ENCODE results near the gene MEX3D.

The MEX3D gene

DNA sequence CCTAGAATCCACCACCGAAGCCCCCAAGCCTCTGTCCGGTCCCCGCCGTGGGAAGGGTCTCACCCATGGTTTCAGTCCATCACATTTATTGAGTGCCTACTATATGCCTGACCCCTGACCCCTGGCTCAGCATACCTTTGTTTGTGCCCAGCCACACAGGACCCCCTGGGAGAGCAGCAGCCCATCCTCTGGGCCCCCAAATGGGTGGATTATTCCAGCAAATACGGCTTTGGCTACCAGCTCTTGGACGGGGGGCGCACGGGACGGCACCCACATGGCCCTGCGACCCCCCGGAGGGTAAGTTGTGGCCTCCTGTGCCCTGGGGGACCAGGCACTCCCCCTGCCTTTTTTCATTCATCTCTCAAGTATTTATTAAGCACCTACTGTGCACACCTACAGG is 36.5 kb downstream of the MEX3D start:
- TF ChIP-seq FOXM1 (IDR thresholded peaks at IDR 0.05; ENCODE audit: borderline replicate concordance, low read depth) = no peak
- no peak for TF ChIP-seq YY1 (IDR thresholded peaks at IDR 0.05; ENCODE audit: low read depth)
- TF ChIP-seq CEBPB (IDR thresholded peaks at IDR 0.05) = no peak

DNA sequence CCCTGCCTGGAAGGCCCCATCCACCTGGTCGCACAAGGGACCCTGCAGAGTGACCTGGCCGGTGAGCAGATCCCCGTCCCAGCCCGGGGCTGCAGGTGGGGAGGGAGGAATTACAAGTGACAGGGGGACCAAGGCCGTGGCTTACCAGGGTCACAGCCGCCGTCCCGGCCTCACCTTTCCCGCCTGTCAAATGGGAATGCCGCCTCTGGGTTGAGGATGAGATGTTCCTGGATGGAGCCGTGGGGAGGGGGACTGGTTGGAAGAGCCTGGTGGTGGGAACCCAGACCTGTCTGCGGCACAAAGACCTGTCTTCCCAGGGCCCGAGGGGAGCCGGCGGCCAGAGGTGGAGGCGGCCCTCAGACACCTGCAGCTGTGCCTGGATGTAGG is 38.7 kb downstream of the MEX3D start:
- TF ChIP-seq EGR1 (IDR thresholded peaks at IDR 0.05) (no peak), RAD21 (IDR thresholded peaks at IDR 0.05; ENCODE audit: low read depth) (no peak), CREB1 (IDR thresholded peaks at IDR 0.05; ENCODE audit: low read depth) (no peak), TEAD4 (IDR thresholded peaks at IDR 0.05) (no peak), ZBTB7A (IDR thresholded peaks at IDR 0.05; ENCODE audit: low read depth) (no peak), EP300 (IDR thresholded peaks at IDR 0.05; ENCODE audit: borderline replicate concordance) (no peak), TAF1 (IDR thresholded peaks at IDR 0.05; ENCODE audit: low read depth) (no peak)
- TF ChIP-seq, protein P1, sequence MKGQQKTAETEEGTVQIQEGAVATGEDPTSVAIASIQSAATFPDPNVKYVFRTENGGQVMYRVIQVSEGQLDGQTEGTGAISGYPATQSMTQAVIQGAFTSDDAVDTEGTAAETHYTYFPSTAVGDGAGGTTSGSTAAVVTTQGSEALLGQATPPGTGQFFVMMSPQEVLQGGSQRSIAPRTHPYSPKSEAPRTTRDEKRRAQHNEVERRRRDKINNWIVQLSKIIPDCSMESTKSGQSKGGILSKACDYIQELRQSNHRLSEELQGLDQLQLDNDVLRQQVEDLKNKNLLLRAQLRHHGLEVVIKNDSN (IDR thresholded peaks at IDR 0.05) = no peak

DNA sequence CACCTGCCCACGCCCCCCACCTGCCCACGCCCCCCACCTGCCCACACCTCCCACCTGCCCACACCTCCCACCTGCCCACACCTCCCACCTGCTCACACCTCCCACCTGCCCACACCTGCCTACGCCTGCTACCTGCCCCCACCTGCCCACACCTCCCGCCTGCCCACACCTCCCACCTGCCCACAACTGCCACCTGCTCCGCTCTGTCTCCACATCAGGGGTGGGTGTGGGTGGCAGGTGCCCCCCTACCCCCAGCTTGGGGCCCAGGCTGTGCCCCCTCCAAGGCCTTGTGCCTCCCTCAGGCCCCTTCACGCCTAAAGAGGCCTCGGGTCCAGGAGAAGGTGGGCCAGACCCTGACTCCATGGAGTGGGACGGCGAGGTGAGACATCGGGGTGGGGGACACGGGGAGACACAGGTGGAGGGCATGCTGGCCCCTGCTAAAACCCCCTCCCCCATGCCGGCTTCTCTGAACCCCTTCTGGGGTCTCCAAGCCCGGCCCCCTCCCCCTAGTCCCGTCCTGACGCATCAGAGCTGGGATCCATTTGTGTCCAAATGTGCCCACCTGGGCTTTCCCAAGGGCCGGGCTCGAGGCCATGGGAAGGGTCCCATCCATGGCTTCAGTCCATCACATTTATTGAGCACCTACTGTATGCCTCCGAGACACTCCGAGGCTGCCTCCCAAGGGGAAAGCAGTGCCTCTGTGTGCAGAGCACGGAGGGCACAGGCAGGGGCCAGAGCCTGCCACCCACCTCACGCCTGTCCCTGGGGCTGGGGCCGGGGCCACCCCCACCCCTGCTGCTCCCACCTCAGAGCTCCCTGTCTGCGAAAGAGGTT is 39.3 kb downstream of the MEX3D start:
- no peak for TF ChIP-seq YY1 (IDR thresholded peaks at IDR 0.05; ENCODE audit: low read depth)
- no peak for TF ChIP-seq RAD21 (IDR thresholded peaks at IDR 0.05; ENCODE audit: low read depth)
- no peak for TF ChIP-seq CREB1 (IDR thresholded peaks at IDR 0.05; ENCODE audit: low read depth)
- TF ChIP-seq, protein P2, sequence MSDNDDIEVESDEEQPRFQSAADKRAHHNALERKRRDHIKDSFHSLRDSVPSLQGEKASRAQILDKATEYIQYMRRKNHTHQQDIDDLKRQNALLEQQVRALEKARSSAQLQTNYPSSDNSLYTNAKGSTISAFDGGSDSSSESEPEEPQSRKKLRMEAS (IDR thresholded peaks at IDR 0.05) = no peak
- TF ChIP-seq, protein P1 (IDR thresholded peaks at IDR 0.05) = no peak
- no peak for TF ChIP-seq EGR1 (IDR thresholded peaks at IDR 0.05)
- TF ChIP-seq, protein P3, sequence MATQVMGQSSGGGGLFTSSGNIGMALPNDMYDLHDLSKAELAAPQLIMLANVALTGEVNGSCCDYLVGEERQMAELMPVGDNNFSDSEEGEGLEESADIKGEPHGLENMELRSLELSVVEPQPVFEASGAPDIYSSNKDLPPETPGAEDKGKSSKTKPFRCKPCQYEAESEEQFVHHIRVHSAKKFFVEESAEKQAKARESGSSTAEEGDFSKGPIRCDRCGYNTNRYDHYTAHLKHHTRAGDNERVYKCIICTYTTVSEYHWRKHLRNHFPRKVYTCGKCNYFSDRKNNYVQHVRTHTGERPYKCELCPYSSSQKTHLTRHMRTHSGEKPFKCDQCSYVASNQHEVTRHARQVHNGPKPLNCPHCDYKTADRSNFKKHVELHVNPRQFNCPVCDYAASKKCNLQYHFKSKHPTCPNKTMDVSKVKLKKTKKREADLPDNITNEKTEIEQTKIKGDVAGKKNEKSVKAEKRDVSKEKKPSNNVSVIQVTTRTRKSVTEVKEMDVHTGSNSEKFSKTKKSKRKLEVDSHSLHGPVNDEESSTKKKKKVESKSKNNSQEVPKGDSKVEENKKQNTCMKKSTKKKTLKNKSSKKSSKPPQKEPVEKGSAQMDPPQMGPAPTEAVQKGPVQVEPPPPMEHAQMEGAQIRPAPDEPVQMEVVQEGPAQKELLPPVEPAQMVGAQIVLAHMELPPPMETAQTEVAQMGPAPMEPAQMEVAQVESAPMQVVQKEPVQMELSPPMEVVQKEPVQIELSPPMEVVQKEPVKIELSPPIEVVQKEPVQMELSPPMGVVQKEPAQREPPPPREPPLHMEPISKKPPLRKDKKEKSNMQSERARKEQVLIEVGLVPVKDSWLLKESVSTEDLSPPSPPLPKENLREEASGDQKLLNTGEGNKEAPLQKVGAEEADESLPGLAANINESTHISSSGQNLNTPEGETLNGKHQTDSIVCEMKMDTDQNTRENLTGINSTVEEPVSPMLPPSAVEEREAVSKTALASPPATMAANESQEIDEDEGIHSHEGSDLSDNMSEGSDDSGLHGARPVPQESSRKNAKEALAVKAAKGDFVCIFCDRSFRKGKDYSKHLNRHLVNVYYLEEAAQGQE (IDR thresholded peaks at IDR 0.05; ENCODE audit: low read depth) = no peak
- no peak for TF ChIP-seq FOXM1 (IDR thresholded peaks at IDR 0.05; ENCODE audit: borderline replicate concordance, low read depth)

DNA sequence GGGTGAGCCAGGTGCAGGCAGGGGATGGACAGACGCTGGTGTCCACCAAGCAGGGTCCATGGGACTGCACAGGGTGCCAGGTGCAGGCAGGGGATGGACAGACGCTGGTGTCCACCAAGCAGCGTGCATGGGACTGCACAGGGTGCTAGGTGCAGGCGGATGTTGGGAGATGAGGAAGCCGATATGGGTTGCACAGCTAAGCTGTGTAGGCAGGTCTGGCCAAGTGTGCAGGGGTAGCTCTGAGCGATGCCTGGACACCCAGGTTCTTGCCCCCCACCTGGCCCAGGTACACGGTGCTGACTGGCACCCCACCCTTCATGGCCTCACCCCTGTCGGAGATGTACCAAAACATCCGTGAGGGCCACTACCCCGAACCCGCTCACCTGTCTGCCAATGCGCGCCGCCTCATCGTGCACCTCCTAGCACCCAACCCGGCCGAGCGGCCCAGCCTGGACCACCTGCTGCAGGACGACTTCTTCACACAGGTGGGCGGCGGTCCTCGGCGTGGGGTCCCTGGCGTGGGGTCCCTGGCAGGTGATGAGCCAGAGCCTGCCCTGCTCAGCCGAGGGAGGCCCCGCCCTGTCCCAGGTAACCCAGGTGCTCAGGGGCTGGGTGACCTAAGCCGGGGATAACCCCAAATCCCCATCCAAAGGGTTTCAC is 40.3 kb downstream of the MEX3D start:
- TF ChIP-seq CREB1 (IDR thresholded peaks at IDR 0.05; ENCODE audit: low read depth) (no peak), RAD21 (IDR thresholded peaks at IDR 0.05; ENCODE audit: low read depth) (no peak), FOXM1 (IDR thresholded peaks at IDR 0.05; ENCODE audit: borderline replicate concordance, low read depth) (no peak), NFIC (IDR thresholded peaks at IDR 0.05) (no peak), EGR1 (IDR thresholded peaks at IDR 0.05) (no peak), CEBPB (IDR thresholded peaks at IDR 0.05) (no peak), TCF12 (IDR thresholded peaks at IDR 0.05; ENCODE audit: low read depth) (no peak), EP300 (IDR thresholded peaks at IDR 0.05; ENCODE audit: borderline replicate concordance) (no peak), TAF1 (IDR thresholded peaks at IDR 0.05; ENCODE audit: low read depth) (no peak), ZBTB7A (IDR thresholded peaks at IDR 0.05; ENCODE audit: low read depth) (no peak), TEAD4 (IDR thresholded peaks at IDR 0.05) (no peak), YY1 (IDR thresholded peaks at IDR 0.05; ENCODE audit: low read depth) (no peak)
- TF ChIP-seq, protein P1 (IDR thresholded peaks at IDR 0.05) = no peak
- TF ChIP-seq, protein P3 (IDR thresholded peaks at IDR 0.05; ENCODE audit: low read depth) = no peak
- TF ChIP-seq, protein P2 (IDR thresholded peaks at IDR 0.05) = no peak

DNA sequence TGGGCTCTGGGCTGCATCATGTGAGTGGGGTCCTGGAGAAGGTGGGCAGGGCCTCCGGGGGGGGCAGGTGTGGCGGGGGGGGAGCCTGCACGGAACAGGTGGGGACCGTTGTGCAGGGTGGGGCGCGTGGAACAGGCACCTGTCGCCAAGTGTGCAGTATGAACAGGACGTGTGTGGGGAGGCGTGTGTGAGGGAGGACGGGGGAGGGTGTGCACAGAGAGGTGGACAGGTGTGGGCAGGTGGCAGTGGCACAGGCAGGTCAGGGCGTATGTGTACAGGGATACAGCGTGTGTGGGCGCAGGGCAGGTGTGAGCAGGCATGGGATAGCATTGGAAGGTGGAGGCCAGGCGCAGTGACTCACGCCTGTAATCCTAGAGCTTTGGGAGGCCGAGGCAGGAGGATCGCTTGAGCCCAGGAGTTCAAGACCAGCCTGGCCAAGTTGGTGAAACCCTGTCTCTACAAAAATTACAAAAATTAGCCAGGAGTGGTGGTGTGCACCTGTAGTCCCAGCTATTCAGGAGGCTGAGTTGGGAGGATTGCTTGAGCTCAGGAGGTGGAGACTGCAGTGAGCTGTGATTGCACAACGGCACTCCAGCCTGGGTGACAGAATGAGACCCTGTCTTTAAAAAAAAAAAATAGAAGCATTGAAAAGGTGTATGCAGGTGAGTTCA is 41.0 kb downstream of the MEX3D start:
- TF ChIP-seq TAF1 (IDR thresholded peaks at IDR 0.05; ENCODE audit: low read depth) (no peak), ZBTB7A (IDR thresholded peaks at IDR 0.05; ENCODE audit: low read depth) (no peak), CEBPB (IDR thresholded peaks at IDR 0.05) (peak; percentile 48; the same call in 1 of the 2 replicates)

Data from Ishikawa (cell line).